Measurements from ENCODE around the gene EXD2.
"Not testable (repeated sequence)": the region's sequence is repeated elsewhere in the genome, so short reads cannot be mapped to it uniquely, and the experiment has no call there.

EXD2 gene

DNA sequence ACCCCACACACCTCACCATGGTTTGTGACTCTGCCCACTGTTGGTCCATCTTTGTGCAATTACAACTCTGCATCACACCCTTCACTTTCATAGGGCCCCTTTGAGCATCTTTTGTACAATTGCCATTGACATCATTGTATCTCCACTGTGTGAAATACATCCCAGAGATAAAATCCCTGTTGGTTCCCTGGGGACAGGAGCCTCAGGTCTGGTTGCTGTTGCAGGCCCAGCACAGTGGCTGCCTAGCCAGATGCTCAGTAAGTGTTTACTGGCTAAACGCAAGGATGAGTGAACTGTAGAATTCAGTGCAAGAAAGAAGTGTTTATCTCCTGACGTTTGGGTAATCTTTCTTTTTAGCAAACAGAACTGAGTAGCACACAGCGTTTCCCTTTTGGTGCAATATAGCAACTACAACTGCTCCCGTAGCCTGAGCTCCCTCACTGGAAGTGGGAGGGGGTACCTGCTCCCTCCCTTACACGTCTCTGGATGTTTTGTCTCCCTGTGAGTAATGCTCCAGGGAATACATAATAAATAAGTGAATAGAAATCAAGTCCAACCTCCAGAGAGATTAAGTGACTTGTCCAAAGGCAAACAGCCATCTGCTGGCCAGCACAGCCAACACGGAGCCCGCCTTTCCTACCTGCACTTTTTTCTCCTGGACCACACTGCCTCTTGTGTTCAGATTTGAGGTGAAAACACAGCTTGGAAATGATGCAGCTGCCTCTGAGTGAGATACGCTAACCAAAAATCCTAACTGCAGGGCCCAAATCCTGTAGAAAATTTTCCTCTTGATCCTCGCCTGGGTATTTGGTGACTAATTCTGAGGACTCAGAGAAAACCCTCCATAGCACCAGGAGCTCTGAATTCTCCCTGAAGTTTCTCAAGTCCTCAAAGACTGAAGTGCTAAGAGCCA, 96.1 kb downstream of the EXD2 start:
- TF ChIP-seq, protein P1, sequence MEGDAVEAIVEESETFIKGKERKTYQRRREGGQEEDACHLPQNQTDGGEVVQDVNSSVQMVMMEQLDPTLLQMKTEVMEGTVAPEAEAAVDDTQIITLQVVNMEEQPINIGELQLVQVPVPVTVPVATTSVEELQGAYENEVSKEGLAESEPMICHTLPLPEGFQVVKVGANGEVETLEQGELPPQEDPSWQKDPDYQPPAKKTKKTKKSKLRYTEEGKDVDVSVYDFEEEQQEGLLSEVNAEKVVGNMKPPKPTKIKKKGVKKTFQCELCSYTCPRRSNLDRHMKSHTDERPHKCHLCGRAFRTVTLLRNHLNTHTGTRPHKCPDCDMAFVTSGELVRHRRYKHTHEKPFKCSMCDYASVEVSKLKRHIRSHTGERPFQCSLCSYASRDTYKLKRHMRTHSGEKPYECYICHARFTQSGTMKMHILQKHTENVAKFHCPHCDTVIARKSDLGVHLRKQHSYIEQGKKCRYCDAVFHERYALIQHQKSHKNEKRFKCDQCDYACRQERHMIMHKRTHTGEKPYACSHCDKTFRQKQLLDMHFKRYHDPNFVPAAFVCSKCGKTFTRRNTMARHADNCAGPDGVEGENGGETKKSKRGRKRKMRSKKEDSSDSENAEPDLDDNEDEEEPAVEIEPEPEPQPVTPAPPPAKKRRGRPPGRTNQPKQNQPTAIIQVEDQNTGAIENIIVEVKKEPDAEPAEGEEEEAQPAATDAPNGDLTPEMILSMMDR (IDR thresholded peaks at IDR 0.05; ENCODE audit: low read depth, low read length) = no peak
- TF ChIP-seq, protein P2, sequence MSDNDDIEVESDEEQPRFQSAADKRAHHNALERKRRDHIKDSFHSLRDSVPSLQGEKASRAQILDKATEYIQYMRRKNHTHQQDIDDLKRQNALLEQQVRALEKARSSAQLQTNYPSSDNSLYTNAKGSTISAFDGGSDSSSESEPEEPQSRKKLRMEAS (IDR thresholded peaks at IDR 0.05; ENCODE audit: low read depth, low read length) = no peak
- no peak for TF ChIP-seq POLR2A (IDR thresholded peaks at IDR 0.05; ENCODE audit: extremely low read depth, insufficient read length)
- no peak for TF ChIP-seq MYC (IDR thresholded peaks at IDR 0.05; ENCODE audit: low read depth, low read length)
- no peak overlapping the region for H3K4me3 ChIP-seq (ENCODE audit: low read depth, low read length)
- DNase-seq (ENCODE audit: low read depth) = no peak

DNA sequence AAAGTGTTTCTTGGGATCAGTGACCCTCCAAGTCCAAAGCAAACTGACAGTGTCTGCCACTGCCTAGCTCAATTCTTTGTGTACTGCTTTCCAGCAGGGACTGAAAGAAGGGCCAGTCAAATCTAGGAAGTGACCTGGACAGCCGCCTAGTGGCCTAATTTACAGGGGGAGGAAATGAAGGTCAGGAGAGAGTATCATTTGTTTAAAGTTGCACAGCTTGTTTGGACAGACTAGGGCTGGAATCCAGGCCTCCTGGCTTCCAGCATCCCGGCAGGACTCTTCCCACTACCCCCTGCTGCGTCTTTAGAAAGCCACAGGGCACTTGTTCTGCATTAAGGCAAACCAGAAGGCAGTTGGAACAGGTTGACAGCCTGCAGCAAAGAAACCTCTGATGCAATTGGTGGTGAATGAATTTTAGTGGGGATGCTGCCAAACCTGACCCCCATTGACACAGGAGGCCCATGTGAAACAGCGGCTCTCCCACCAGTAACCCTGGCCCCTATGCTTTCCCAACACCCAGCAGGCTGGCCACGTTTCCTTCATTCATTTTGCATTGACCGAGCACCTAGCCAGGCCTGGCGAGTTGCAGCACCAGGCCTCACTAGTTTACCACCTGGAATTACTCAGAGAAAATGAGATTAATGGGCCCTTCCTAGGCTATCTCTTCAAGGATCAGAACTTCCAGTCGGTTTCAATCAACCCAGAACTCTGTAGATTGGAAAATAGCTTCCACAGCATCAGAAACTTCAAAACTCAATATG, 96.9 kb downstream of the EXD2 start:
- DNase-seq (ENCODE audit: low read depth) = no peak
- no peak for TF ChIP-seq POLR2A (IDR thresholded peaks at IDR 0.05; ENCODE audit: extremely low read depth, insufficient read length)
- no peak overlapping the region for H3K4me3 ChIP-seq (ENCODE audit: low read depth, low read length)

DNA sequence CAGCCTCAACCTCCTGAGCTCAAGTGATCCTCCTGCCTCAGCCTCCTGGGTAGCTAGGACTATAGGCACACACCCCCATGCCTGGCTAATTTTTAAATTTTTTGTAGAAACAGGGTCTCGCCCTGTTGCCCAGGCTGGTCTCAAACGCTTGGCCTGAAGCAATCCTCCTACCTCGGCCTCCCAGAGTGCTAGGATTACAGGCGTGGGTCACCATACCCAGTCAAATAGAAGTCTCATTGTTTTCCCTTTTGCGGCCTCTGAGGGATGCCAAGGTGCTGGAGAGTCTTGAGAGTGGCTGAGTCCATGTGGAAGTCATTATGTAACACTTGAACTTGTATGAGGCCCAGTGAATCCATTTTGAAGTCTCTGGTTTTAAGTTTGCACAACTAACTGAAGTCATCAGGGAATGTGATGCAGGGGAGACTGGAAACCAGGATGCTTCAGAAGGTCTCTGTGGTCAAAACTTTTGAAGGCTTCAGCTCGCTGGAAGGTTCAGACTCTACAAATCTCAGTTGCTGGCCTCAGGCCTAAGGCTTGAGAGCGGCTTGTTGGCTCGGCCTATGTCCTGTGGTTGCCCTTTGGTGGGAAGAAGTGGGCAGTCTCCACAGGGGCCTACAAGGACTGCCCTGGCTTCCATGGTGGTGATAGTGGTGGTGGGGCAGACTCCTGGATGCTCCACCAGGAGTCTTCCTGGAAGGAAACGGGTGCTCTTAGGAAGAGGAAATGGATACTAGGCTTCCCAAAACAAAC, 97.8 kb downstream of the EXD2 start:
- no peak for DNase-seq (ENCODE audit: low read depth)
- TF ChIP-seq POLR2A (IDR thresholded peaks at IDR 0.05; ENCODE audit: extremely low read depth, insufficient read length) (no peak), MYC (IDR thresholded peaks at IDR 0.05; ENCODE audit: low read depth, low read length) (no peak)
- TF ChIP-seq, protein P1 (IDR thresholded peaks at IDR 0.05; ENCODE audit: low read depth, low read length) = no peak
- TF ChIP-seq, protein P2 (IDR thresholded peaks at IDR 0.05; ENCODE audit: low read depth, low read length) = no peak
- H3K4me3 ChIP-seq (ENCODE audit: low read depth, low read length) = no peak overlapping the region

DNA sequence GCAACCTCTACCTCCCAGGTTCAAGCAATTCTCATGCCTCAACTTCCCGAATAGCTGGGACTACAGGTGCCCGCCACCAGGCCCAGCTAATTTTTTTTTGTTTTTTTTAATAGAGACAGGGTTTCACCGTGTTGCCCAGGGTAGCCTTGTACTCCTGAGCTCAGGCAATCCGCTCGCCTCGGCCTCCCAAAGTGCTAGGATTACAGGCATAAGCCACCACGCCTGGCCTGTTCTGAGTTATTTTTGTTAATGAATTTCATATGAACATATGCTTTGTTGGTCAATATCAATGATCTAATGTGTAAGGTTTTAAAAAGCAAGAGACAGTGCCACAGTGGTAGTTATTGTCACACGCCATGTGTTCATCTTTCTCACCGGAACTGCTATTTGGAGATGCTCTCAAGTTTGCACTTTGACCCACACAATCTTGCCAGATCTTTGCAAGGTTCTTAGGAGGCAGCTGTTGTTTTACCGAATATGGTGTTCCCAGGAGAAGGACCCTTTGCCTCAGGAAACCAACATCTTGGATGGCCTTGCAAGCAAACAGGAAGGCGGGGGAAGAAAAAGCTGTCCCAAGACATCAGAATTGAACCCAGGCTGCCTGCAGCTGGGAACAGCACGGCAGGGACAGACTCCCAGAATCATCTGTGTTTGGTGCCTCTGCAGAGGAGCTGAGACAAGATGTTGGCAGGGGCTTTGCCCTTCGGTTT, 98.7 kb downstream of the EXD2 start:
- no peak for DNase-seq (ENCODE audit: low read depth)
- TF ChIP-seq, protein P1 (IDR thresholded peaks at IDR 0.05; ENCODE audit: low read depth, low read length) = no peak
- TF ChIP-seq, protein P2 (IDR thresholded peaks at IDR 0.05; ENCODE audit: low read depth, low read length) = no peak
- TF ChIP-seq MYC (IDR thresholded peaks at IDR 0.05; ENCODE audit: low read depth, low read length) (no peak), POLR2A (IDR thresholded peaks at IDR 0.05; ENCODE audit: extremely low read depth, insufficient read length) (no peak)

DNA sequence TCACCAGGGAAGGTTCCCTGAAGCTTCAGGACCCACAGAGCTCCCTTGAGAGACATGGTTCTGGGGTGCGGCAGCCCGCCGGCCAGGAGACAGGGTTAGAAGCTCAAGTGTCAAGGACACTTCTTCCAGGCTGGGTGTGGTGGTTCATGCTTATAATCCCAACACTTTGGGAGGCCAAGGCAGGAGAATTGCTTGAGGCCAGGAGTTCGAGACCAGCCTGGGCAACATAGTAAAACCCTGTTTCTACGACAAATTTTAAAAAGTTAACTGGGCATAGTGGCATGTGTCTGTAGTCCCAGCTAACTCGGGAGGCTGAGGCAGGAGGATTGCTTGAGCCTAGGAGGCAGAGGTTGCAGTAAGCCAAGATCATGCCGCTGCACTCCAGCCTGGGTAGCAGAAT, 99.6 kb downstream of the EXD2 start:
- H3K4me3 ChIP-seq (ENCODE audit: low read depth, low read length); DNase-seq (ENCODE audit: low read depth): not testable (repeated sequence)

More for the DNA sequence above, 98.7 kb downstream of the EXD2 start:
- H3K4me3 ChIP-seq (ENCODE audit: low read depth, low read length) = no peak overlapping the region

DNA sequence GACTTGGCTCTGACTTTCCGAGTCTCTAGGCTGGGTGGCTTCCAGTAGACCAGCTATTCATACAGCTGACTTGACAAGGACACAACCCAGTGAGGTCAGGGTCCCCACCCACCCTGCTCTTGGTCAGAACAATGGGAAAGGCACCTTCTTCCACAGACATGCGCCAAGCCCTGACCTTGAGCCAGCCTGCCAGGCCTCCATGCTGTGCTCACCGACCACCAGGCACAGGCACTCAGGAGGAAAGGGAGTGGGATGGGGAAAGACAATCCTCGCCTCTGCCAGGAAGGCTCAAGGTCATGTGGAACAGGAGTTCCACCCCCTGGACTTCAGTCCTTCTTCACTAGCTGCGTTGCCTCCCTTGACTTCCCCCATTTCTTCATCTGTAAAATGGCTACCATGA, 100.1 kb downstream of the EXD2 start:
- DNase-seq (ENCODE audit: low read depth) = no peak
- TF ChIP-seq MYC (IDR thresholded peaks at IDR 0.05; ENCODE audit: low read depth, low read length) (no peak), POLR2A (IDR thresholded peaks at IDR 0.05; ENCODE audit: extremely low read depth, insufficient read length) (no peak)
- TF ChIP-seq, protein P1 (IDR thresholded peaks at IDR 0.05; ENCODE audit: low read depth, low read length) = no peak
- TF ChIP-seq, protein P2 (IDR thresholded peaks at IDR 0.05; ENCODE audit: low read depth, low read length) = no peak
- H3K4me3 ChIP-seq (ENCODE audit: low read depth, low read length) = no peak overlapping the region
